ENCODE measurements around the gene HHATL.
A peak's percentile ranks its signal among the peaks of the same experiment; 100 is the strongest.

Gene HHATL, protein sequence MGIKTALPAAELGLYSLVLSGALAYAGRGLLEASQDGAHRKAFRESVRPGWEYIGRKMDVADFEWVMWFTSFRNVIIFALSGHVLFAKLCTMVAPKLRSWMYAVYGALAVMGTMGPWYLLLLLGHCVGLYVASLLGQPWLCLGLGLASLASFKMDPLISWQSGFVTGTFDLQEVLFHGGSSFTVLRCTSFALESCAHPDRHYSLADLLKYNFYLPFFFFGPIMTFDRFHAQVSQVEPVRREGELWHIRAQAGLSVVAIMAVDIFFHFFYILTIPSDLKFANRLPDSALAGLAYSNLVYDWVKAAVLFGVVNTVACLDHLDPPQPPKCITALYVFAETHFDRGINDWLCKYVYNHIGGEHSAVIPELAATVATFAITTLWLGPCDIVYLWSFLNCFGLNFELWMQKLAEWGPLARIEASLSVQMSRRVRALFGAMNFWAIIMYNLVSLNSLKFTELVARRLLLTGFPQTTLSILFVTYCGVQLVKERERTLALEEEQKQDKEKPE

GRCh38 chr3:42702066-42702951 lies at the start of gene HHATL:
TSS of gene HHATL (minus strand) at chr3:42702798. CDS start at chr3:42700826, 1,972 bp downstream.
- DNase-seq (ENCODE audit: low spot score): peak; percentile 14

GRCh38 chr3:42751609-42752008 lies 49.0 kb upstream of the HHATL start:
- DNase-seq (ENCODE audit: low spot score): no peak

- DNase-seq (ENCODE audit: low spot score): no peak
These were observed 48.2 kb upstream of the HHATL start for GRCh38 chr3:42750834-42751233.

- DNase-seq (ENCODE audit: low spot score): peak; percentile 29
These were observed 47.2 kb upstream of the HHATL start for GRCh38 chr3:42749753-42750231.

DNA sequence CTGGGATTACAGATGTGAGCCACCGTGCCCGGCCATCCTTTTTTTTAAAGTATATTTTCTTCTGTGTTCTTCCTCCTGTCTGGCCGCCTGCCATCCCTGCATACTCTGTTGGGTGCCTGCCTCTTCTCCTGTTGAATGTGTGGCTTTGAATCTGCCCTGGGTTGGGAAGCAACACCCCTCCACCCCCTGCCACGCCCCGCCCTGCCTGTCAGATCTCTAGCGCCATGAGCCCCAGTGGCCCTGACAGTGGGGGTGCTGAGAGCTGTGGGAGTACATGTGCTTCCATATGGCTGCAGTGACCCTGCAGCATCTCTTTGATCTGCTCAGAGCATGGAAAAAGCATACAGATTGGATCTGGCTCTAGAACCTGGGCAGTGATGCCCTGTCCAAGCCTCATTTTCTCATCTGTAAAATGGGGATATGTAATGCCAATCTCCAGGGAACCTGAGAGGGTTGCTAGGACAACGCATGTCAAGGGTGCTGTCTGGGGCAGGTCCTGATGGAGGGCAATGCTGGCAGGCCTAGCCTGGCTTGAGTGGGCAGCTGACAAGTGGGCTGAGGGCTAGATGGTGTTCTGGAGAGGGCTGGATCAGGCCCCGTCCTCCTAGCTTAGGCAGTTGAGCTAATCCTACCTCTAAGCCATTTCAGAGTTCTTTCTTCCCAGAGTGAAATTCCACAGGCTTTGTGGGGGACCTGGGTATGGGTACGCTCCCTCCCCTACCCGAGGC lies 46.6 kb upstream of the HHATL start:
- no peak for DNase-seq (ENCODE audit: low spot score)

- no peak for DNase-seq (ENCODE audit: low spot score)
These were observed 45.0 kb upstream of the HHATL start for GRCh38 chr3:42747581-42747980.

- DNase-seq (ENCODE audit: low spot score): no peak
These were observed 44.2 kb upstream of the HHATL start for GRCh38 chr3:42746455-42747450.

DNA sequence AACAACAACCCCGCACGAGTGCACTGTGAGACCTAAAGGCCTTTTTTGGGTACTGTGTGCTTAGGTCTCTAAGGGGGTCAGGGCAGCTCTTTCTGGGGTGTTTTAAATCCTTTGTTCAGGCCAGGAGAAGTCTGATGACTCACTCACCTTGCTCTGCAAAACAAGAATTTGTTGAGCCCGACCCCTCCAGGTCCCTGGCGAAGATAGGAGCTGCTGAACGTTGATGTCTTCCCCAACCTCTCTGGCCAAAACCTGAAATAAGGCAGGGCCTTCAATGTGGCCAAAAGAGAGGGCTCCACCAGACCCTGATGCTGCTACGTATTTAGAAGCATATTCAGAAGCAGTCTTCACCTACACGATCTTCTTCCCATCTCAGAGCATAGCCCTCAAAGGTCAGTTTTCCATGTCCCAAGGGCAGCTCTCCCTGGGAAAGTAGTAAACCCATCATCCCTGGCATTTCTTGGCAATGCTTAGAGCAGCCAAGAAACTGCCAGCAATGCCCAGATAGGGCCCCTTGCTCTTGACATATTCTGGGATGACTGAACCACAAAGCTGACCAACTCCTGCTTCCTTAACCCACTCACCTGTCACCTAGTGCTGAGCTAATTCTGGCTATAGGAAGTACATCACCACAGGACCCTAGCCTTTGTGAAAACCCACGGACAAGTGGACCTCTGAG lies 43.3 kb upstream of the HHATL start:
- no peak for DNase-seq (ENCODE audit: low spot score)

GRCh38 chr3:42745291-42745745 lies 42.7 kb upstream of the HHATL start:
- DNase-seq (ENCODE audit: low spot score): no peak

- no peak for DNase-seq (ENCODE audit: low spot score)
These were observed 40.8 kb upstream of the HHATL start for GRCh38 chr3:42743204-42743995.

DNA sequence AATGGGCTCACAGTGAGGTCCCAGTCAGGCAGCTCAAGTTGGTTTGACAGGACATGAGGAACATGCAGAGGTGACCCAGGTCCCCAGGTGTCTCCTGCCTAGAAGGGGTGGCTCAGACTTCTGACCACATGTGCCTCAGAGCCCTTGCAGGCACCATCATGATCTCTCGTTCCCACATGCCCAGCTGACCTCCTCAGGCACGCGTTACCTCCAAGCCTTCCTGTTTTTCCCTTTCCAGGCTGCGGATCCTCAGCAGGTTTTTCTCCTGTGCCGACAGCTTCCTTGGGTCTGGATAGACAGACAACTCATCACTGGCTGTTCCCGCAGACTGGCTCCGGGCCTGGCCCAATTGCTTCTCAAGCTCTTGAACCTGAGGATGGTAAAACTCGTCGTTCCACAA lies 40.1 kb upstream of the HHATL start:
- no peak for DNase-seq (ENCODE audit: low spot score)

DNA sequence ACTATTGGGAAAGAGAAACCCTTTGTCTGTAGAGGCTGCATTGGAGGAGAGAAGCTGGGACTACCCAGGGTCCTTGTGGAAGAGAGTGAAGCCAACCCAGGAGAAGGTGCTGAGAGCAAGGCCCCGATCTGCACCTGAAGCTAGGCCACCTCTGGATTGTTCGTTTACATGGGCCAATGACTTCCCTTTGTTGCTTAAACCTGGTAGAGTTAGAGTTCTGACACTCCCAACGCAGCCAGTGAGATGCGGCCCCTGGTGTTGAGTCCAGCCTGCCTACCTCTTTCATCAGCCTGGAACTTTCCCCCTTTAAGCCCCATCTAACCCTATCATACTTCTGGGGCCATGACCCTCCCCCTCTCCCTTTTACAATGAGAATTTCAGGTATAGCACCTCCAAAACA lies 39.7 kb upstream of the HHATL start:
- DNase-seq (ENCODE audit: low spot score): no peak

GRCh38 chr3:42741796-42742195 lies 39.2 kb upstream of the HHATL start:
- no peak for DNase-seq (ENCODE audit: low spot score)

DNA sequence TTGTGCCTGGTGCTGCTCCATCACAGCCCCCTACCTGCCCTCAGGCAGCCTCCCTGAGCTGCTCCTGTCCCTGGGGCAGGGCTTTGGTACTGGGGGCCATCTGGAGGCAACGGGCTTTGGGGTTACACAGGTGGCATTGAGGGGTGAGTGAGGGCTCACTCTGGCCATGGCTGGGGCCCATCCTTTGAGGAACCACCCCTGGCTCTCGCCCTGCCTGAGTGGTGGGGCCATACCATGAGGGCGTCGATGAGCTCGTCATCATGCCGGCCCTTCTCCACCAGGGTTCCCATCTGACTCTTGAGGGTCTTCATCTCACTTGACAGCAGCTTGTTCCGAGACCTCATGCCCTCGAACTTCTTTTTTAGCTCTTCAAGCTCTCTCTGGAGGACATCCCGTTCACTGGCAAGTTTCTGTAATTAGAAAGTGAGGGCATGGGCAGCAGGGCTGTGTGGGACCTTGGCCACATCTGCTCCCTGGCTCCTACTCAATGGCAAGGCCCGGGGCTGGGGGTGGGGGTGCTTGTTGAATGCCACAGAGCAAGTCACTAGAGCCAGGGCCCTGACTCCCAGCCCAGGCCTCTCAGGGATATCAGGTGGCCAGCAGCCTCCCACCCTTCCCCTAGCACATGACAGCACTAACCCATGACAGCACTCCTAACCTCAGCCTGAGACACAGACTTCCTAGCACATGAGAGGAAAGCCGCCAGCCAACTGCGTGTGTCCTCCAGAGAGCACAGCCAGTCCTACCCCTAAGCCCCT lies 37.0 kb upstream of the HHATL start:
- no peak for DNase-seq (ENCODE audit: low spot score)

- DNase-seq (ENCODE audit: low spot score): no peak
These were observed 33.9 kb upstream of the HHATL start for GRCh38 chr3:42736531-42736930.

- DNase-seq (ENCODE audit: low spot score): no peak
These were observed 33.5 kb upstream of the HHATL start for GRCh38 chr3:42736081-42736480.

DNA sequence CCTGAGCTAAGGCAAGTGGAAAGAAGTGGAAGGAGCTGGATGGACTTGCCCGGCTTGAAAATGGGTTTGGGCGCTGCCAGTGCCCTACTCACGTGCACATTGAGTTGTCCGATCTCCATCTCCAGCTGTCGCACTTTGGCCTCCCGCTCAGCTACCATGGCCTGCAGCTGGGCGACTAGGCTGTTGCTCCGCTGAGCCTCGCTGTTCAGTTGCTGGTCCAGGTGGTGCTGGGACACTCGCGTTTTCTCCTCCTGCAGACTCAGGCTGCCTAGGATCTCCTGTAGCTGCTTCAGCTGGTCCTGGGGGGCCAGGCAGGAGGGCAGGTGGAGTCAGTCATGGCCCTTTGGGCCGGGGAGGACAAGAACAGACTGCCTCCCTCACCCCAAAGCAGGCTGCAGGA lies 33.0 kb upstream of the HHATL start:
- no peak for DNase-seq (ENCODE audit: low spot score)

DNA sequence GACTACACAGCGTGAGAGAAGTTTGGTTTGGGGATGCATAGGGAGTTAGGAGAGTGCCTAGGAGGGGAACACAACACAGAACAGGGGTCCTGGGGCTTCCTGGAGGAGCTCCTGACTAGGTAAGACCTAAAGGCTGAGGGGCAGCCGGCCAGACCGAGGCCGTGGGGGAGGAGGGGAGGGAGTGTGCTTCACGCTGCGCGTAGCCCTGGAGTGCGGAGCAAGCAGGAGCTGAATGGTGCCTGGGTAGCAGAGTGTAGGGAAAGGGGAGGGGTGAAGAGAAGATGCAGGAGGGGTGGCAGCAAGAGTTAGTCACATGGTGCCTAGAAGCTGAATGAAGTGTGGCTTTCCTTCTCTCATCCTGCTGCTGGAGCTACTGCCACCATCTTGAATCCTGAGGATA lies 32.4 kb upstream of the HHATL start:
- DNase-seq (ENCODE audit: low spot score): no peak
